Suppressor macrophage (primary cell): ENCODE data around the gene ZNF814.
"Not testable (repeated sequence)": the region's sequence is repeated elsewhere in the genome, so short reads cannot be mapped to it uniquely, and the experiment has no call there.

Experiments
- DNase-seq, 4 experiments: peaks; one replicate each; pipeline ENCODE4 v3.0.0-alpha.2; 2020 to 2022

The ZNF814 gene

GRCh38 chr19:57854117-57854516 lies 34.7 kb downstream of the ZNF814 start:
- not testable (repeated sequence) for DNase-seq

- DNase-seq = not testable (repeated sequence)
Observed at GRCh38 chr19:57851812-57852603, 36.8 kb downstream of the ZNF814 start.

DNA sequence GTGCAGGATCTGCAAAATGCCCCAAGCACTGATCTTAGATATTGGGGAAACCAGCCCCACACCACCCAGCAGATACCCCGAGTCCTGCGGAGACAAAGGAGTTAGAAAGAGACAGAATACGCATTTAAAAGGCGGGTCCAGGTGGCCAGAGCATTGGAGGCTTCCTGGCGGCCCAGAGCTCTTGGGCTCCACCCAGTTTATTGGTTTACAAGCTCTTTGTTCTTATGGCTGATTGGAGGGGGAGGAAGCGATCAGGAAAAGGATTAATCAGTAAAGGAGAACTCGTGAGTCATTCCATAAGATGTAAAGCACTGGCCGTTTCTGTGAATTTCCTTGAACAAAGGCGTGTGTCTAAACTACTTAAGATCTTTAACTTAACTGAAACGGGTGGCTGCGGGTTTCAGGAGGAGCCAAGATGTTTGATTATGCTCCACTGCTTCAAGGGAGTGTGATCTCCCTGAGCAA lies 38.3 kb downstream of the ZNF814 start:
- DNase-seq = peak in 2 of 4 experiments; percentile 13 to 15

DNA sequence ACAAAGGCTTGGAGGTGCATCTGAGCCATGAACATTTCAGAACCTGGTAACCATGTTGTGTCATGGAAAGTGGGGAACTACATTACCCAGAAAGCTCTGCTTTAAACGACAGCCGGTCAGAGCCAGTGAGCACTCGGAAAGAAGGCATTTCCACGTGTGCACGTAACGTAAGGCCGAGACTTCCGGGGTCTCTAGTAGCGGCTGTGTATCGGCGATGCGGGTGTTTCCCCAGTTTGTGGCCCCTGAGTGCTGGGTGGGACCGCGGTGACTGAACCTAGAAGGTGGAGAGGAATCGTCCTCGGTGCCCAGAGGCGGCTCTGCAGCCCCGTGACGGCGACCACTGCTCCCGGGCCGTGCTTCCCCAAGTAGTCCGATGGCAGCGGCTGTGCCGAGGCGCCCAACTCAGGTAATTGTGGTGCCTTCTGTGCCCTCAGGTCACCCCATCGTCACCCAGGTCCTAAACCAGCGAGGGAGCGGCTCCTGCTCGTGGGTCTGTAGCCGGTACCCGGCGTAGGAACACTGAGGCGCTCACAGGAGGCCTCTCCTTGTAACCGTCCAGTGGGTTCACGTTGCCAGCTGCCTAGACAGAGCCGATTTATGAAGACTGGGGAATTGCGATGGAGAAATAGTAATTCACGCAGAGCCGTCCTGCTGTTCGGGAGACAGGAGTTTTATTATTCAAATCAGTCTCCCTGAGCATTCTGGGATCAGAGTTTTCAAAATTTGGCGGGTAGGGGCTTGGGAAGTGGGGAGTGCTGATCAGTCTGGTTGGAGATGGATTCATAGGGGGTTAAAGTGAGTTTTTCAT lies 39.0 kb downstream of the ZNF814 start, which contains the start of gene ZNF587:
Gene ZNF587 (plus strand): TSS at position 194 of the 808 bp plus-strand sequence. CDS start 180 bp downstream, at position 374.
- peak; percentile 80 to 88 (median 87) for DNase-seq

GRCh38 chr19:57849162-57849665 lies 39.6 kb downstream of the ZNF814 start:
- not testable (repeated sequence) for DNase-seq

DNA sequence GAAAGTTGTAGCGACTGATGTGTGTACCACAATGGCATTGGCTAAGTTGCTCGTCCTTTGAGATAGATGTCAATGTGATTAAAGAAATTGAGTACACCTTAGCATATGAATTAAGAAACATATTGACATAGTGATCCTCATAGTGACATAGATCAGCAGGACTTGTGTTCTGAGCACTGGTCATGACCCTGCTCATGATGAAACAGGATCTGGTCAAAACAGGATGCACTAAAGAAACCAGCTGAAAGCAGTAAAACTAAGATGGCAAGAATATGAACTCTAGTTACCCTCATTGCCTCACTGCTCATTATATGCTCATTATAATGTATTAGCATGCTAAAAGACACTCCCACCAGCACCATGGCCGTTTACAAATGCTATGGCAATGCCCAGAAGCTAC lies 41.7 kb downstream of the ZNF814 start:
- peak in 2 of 4 experiments; percentile 9 to 21 for DNase-seq

DNA sequence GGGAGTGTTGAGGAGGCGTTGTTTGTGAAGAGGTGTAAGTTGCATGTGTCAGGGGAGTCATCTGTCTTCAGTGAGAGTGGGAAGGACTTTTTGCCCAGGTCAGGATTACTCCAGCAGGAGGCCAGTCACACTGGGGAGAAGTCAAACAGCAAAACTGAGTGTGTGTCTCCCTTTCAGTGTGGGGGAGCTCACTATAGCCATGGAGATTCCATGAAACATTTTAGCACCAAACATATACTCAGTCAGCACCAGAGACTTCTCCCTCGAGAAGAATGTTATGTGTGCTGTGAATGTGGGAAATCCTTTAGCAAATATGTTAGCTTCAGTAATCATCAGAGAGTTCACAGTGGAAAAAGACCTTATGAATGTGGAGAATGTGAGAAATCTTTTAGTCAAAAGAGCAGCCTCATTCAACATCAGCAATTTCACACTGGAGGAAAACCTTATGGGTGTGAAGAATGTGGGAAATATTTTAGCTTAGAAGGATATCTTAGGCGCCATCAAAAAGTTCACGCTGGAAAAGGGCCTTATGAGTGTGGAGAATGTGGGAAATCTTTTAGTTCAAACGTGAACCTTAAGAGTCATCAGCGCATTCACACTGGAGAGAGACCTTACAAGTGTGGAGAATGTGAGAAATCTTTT lies 47.6 kb downstream of the ZNF814 start:
- DNase-seq = no peak

DNA sequence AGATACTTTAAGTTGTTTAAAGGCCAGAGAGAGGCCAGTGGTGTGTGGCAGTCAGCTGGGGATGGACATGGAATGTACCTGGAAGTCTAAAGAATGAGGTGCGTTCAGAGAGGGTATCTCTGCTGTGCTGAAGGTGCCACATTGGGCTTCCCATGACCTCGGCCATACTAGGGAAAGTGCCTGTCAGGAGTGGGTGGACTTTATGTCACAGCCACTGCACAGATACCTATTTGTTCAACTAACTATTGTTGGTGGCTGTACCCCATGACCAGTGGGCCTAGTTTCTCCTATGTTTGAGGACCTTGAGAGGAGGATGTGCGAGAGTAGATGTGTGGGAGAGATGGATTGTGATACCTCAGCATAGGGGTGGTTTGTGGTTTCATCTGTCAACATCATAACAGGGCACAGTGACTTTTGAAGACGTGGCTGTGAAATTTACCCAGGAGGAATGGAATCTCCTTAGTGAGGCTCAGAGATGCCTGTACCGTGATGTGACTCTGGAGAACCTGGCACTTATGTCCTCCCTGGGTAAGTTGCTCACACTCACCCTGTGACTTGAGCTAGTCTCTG lies 50.1 kb downstream of the ZNF814 start:
- not testable (repeated sequence) for DNase-seq

DNA sequence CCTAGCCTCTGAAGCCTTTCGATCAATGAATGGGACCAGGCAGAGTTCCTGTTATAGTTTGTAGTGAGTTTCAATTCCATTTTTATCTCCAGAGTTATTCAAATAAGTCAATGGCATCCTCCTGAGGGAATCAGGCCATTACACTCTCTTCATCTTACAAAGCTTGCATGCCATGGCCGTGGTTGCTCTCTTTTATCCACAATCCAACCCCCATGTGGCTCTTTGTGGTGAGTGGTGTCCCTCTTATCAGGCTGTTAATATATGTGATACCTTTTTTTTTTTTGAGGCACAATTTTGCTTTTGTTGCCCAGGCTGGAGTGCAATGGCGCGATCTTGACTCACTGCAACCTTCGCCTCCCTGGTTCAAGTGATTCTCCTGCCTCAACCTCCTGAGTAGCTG lies 51.8 kb downstream of the ZNF814 start:
- DNase-seq = not testable (repeated sequence)

- DNase-seq = peak in 3 of 4 experiments; percentile 21 to 42 (median 40)
Observed at GRCh38 chr19:57830071-57830602, 58.7 kb downstream of the ZNF814 start, which contains the start of gene ZNF587B. Gene ZNF587B (plus strand): TSS chr19:57830299. CDS start chr19:57830529, 230 bp downstream.

GRCh38 chr19:57829316-57829715 lies 59.5 kb downstream of the ZNF814 start:
- no peak for DNase-seq

GRCh38 chr19:57825511-57825910 lies 63.3 kb downstream of the ZNF814 start:
- no peak for DNase-seq

DNA sequence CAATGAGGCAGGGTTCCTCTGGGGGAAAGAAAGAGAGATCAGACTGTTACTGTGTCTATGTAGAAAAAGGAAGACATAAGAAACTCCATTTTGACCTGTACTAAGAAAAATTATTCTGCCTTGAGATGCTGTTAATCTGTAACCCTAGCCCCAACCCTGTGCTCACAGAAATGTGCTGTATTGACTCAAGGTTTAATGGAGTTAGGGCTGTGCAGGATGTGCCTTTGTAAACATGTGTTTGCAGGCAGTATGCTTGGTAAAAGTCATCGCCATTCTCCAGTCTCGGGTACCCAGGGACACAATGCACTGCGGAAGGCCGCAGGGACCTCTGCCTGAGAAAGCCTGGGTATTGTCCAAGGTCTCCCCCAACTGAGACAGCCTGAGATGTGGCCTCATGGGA lies 65.2 kb downstream of the ZNF814 start:
- not testable (repeated sequence) for DNase-seq

DNA sequence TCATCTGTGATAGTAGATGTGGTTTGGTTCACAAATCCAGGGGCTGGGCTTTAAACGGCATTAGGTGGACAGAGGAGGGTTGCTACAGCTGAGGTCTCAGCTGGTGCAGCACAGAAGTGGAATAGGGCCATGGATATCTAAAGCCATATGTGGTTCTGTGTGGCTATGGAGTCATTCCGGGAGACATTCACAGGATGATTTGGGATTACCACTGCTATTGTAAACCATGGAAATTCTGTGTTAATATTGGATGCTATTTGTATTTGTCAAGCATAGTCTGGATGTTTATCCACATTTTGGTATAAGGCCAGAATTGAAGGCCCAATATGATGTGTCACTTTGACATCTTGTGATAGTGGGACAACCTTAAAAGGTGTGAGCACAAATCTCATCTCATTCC lies 65.7 kb downstream of the ZNF814 start:
- not testable (repeated sequence) for DNase-seq

DNA sequence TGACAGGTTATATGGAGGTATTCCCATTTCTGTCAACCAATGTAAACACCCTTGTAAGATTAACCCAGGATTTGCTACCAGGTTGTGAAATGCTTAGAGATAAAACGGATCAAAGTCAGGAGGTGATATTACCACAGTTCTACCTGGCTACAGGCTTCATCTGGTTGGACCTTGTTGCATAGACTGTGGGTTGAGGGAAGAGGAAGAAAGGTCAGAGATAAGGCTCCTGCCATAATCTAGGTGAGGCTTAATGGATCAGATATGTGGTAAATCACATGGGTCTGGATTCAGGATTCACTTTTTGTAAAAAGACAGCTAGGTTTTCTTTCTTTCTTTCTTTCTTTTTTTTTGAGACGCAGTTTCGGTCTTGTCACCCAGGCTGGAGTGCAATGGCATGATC lies 67.3 kb downstream of the ZNF814 start:
- DNase-seq = not testable (repeated sequence)

GRCh38 chr19:57821095-57821494 lies 67.7 kb downstream of the ZNF814 start:
- not testable (repeated sequence) for DNase-seq

DNA sequence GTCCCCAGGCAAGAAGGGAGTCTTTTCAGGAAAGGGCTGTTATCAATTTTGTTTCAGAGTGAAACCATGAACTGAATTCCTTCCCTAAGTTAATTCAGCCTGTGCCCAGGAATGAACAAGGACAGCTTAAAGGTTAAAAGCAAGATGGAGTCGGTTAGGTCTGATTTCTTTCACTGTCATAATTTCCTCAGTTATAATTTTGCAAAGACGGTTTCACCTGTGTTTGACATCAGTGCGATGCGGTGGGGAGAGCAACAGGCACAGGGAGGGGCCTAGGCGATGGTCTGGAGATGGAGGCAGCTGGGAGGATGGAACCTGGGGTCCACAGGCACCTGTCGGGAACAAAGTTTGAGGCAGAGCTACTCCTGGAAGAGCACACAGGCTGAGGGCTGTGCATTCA lies 68.2 kb downstream of the ZNF814 start:
- DNase-seq = no peak

DNA sequence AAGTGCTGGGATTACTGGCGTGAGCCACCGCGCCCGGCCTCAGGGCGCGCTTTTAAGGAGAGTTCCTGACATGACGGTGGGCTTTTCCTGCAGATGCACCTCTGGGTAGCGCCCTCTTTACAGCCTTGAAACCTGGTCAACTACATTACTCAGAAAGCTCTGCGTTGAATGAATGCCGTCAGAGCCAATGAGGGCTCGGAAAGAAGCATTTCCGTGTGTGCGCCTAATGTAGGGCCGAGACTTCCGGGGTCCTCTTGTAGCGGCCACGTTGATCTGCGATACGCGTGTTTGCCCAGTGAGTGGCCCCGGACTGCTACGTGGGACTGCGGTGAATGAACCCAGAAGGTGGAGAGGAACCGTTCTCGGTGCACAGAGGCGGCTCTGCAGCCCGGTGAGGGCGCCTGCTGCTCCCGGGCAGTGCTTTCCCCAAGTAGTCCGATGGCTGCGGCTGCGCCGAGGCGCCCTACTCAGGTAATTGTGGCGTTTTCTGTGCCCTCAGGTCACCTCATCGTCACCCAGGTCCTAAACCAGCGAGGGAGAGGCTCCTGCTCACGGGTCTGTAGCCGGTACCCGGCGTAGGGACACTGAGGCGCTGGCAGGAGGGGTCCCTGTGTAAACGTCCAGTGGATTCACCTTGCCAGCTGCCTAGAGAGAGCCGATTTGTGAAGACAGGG lies 69.2 kb downstream of the ZNF814 start:
- DNase-seq = peak; percentile 85 to 92 (median 92)

GRCh38 chr19:57818378-57818777 lies 70.5 kb downstream of the ZNF814 start:
- no peak for DNase-seq

DNA sequence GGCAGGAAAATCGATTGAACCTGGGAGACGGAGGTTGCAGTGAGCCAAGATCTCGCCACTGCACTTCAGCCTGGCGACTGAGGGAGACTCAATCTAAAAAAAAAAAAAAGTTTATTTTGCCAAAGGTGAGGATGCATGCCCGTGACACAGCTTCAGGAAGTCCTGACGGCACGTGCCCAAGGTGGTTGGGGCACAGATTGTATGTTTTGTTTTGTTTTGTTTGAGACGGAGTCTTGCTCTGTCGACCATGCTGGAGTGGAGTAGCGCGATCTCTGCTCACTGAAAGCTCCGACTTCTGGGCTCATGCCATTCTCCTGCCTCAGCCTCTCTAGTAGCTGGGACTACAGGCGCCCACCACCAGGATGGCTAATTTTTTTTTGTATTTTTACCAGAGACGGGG lies 70.9 kb downstream of the ZNF814 start:
- DNase-seq = no peak

DNA sequence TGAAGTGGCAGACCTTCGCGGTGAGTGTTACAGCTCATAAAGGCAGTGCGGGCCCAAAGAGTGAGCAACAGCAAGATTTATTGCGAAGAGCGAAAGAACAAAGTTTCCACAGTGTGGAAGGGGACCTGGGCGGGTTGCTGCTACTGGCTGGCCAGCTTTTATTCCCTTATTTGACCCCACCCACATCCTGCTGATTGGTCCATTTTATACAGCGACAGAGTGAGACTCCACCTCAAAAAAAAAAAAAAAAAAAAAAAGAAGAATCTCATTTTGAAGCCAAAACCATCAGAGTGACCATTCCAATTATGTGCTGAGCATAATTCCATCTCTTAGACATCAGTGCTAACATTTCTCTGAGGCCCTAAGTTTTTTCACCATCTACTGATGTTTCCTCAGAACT lies 72.2 kb downstream of the ZNF814 start:
- peak in 1 of 4 experiments; percentile 20 for DNase-seq
